H9 (cell line): ENCODE results near the gene GPR84. TPM values are rescaled to one million over a fixed set of nuclear protein-coding genes. Genes with fewer than 3 reads are reported as not detected.

Experiments used
- DNase-seq: peaks from one replicate; pipeline ENCODE4 v3.0.0-alpha.2; 2017
- H2AFZ ChIP-seq: one replicate; pipeline ENCODE4 v1.6.1; 2013; ENCODE audit warnings: mild to moderate bottlenecking, low read length, control low read depth, moderate library complexity
- H2AK5ac ChIP-seq: 2 replicates; pipeline ENCODE4 v1.6.1; 2013; ENCODE audit warnings: low read length, control low read depth, mixed read lengths; ENCODE audit not compliant: insufficient read length
- H2BK120ac ChIP-seq: one replicate; pipeline ENCODE4 v1.6.1; 2013; ENCODE audit warnings: low read depth, mild to moderate bottlenecking, low read length, control low read depth, inconsistent platforms; ENCODE audit not compliant: poor library complexity, severe bottlenecking
- H2BK12ac ChIP-seq: 2 replicates; pipeline ENCODE4 v1.6.1; 2013; ENCODE audit warnings: low read length, control low read depth, mixed read lengths, low read depth; ENCODE audit not compliant: insufficient read length
- H2BK15ac ChIP-seq: 2 replicates; pipeline ENCODE4 v1.6.1; 2013; ENCODE audit warnings: low read depth, low read length, control low read depth
- H2BK20ac ChIP-seq: one replicate; pipeline ENCODE4 v1.6.1; 2013; ENCODE audit warnings: low read depth, mild to moderate bottlenecking, low read length, control low read depth, inconsistent platforms; ENCODE audit not compliant: poor library complexity, severe bottlenecking
- H2BK5ac ChIP-seq: 2 replicates; pipeline ENCODE4 v1.6.1; 2013; ENCODE audit warnings: low read length, control low read depth, mixed read lengths; ENCODE audit not compliant: insufficient read length
- H3K14ac ChIP-seq: 2 replicates; pipeline ENCODE4 v1.6.1; 2013; ENCODE audit warnings: low read length, control low read depth; ENCODE audit not compliant: insufficient read depth
- H3K18ac ChIP-seq: 2 replicates; pipeline ENCODE4 v1.6.1; 2013; ENCODE audit warnings: low read depth, mild to moderate bottlenecking, mixed read lengths, low read length, control low read depth; ENCODE audit not compliant: insufficient read length
- H3K23ac ChIP-seq: 2 replicates; pipeline ENCODE4 v1.6.1; 2013; ENCODE audit warnings: low read length, control low read depth, mixed read lengths, low read depth; ENCODE audit not compliant: insufficient read length
- H3K23me2 ChIP-seq: 2 replicates; pipeline ENCODE4 v1.6.1; 2013; ENCODE audit warnings: low read depth, mild to moderate bottlenecking, mixed read lengths, low read length, control low read depth; ENCODE audit not compliant: insufficient read length, poor library complexity, severe bottlenecking
- H3K27ac ChIP-seq: 2 replicates; pipeline ENCODE4 v1.5.1; 2013; ENCODE audit warnings: low read length, control low read depth, mixed read lengths, low read depth; ENCODE audit not compliant: insufficient read length
- H3K27me3 ChIP-seq: 2 replicates; pipeline ENCODE4 v1.6.1; 2013; ENCODE audit warnings: low read length, control low read depth, inconsistent platforms; ENCODE audit not compliant: insufficient read depth
- H3K4ac ChIP-seq: 2 replicates; pipeline ENCODE4 v1.6.1; 2013; ENCODE audit warnings: low read depth, mild to moderate bottlenecking, control low read depth, inconsistent platforms, low read length, moderate library complexity
- H3K4me1 ChIP-seq: 2 replicates; pipeline ENCODE4 v1.6.1; 2013; ENCODE audit warnings: low read length, control low read depth, inconsistent platforms; ENCODE audit not compliant: insufficient read depth
- H3K4me2 ChIP-seq: 2 replicates; pipeline ENCODE4 v1.6.1; 2013; ENCODE audit warnings: low read length, control low read depth, mixed read lengths; ENCODE audit not compliant: insufficient read length, insufficient read depth
- H3K56ac ChIP-seq: 2 replicates; pipeline ENCODE4 v1.6.1; 2013; ENCODE audit warnings: low read depth, mild to moderate bottlenecking, mixed read lengths, low read length, control low read depth; ENCODE audit not compliant: insufficient read length
- H3K79me1 ChIP-seq: 2 replicates; pipeline ENCODE4 v1.6.1; 2013; ENCODE audit warnings: low read depth, mild to moderate bottlenecking, moderate library complexity, low read length, control low read depth, inconsistent platforms; ENCODE audit not compliant: insufficient read depth, poor library complexity, severe bottlenecking
- H3K79me2 ChIP-seq: 2 replicates; pipeline ENCODE4 v1.6.1; 2013; ENCODE audit warnings: low read length, control low read depth, inconsistent platforms; ENCODE audit not compliant: insufficient read depth
- H3K9ac ChIP-seq: 2 replicates; pipeline ENCODE4 v1.6.1; 2013; ENCODE audit warnings: low read length, control low read depth, mixed read lengths; ENCODE audit not compliant: insufficient read length; ENCODE audit errors: extremely low read depth
- H3K9me3 ChIP-seq: one replicate; pipeline ENCODE4 v1.6.1; 2013; ENCODE audit warnings: low read depth, low read length, inconsistent platforms; ENCODE audit not compliant: control insufficient read depth
- H3T11ph ChIP-seq: one replicate; pipeline ENCODE4 v1.6.1; 2013; ENCODE audit warnings: mild to moderate bottlenecking, low read length, control low read depth, inconsistent platforms
- H4K20me1 ChIP-seq: one replicate; pipeline ENCODE4 v1.6.1; 2013; ENCODE audit not compliant: control insufficient read depth, insufficient read length, insufficient read depth
- H4K5ac ChIP-seq: 2 replicates; pipeline ENCODE4 v1.6.1; 2013; ENCODE audit warnings: low read depth, mild to moderate bottlenecking, mixed read lengths, low read length, control low read depth; ENCODE audit not compliant: insufficient read length
- H4K8ac ChIP-seq: replicated peaks from 2 replicates; pipeline ENCODE4 v1.6.1; 2013; ENCODE audit warnings: low read length, control low read depth, mixed read lengths, low read depth; ENCODE audit not compliant: insufficient read length
- H4K91ac ChIP-seq: 2 replicates; pipeline ENCODE4 v1.6.1; 2013; ENCODE audit warnings: low read depth, mild to moderate bottlenecking, moderate library complexity, mixed read lengths, low read length, control low read depth; ENCODE audit not compliant: insufficient read length
- H3K27ac Mint-ChIP-seq, 3 experiments: 2 replicates in 2 of 3; 3 replicates in 1 of 3; pipeline ENCODE4 v1.8.0; 2020 to 2021; ENCODE audit warnings: mixed read lengths in 3 of 3, mild to moderate bottlenecking in 1 of 3, moderate library complexity in 1 of 3
- H3K27me3 Mint-ChIP-seq: 2 replicates; pipeline ENCODE4 v1.8.0; 2021; ENCODE audit warnings: low read depth, mild to moderate bottlenecking, moderate library complexity, mixed read lengths
- H3K36me3 Mint-ChIP-seq, 3 experiments: 2 replicates in 2 of 3; 3 replicates in 1 of 3; pipeline ENCODE4 v1.8.0; 2020 to 2021; ENCODE audit warnings: low read depth in 3 of 3, mixed read lengths in 3 of 3; ENCODE audit not compliant: insufficient read depth in 1 of 3
- H3K4me1 Mint-ChIP-seq, 2 experiments: 2 replicates each; pipeline ENCODE4 v1.8.0; 2020; ENCODE audit warnings: mixed read lengths in 2 of 2
- H3K4me3 Mint-ChIP-seq, 2 experiments: 2 replicates in 1 of 2; 3 replicates in 1 of 2; pipeline ENCODE4 v1.8.0; 2020 to 2021; ENCODE audit warnings: mild to moderate bottlenecking in 2 of 2, mixed read lengths in 2 of 2, moderate library complexity in 1 of 2
- H3K9me3 Mint-ChIP-seq, 2 experiments: 2 replicates in 1 of 2; 3 replicates in 1 of 2; pipeline ENCODE4 v1.8.0; 2020; ENCODE audit warnings: mild to moderate bottlenecking in 2 of 2, mixed read lengths in 2 of 2, moderate library complexity in 1 of 2
- WGBS: extraction: QIAGEN DNeasy Blood & Tissue Kit; methylation state at CpG from one replicate; pipeline ENCODE4 v1.1.7; 2013; ENCODE audit warnings: missing lambda C conversion rate, low lambda C conversion rate, mixed read lengths; ENCODE audit not compliant: insufficient read length; ENCODE audit errors: extremely low coverage; 5-methylcytosine and 5-hydroxymethylcytosine counted together
- total RNA-seq: library from RNA; stranded (reverse); gene quantifications from 2 replicates; pipeline ENCODE4 v1.2.1, GENCODE V29; 2021
- TF ChIP-seq, protein P1 (sequence below): fragments of 200-600 bp; sonication (generic); conservative IDR thresholded peaks from 3 replicates; pipeline ENCODE4 v1.8.0; 2021; ENCODE audit warnings: antibody characterized with exemption, mild to moderate bottlenecking

GPR84 gene
- total RNA-seq, 1 experiment from 2014 or later = not detected

DNA sequence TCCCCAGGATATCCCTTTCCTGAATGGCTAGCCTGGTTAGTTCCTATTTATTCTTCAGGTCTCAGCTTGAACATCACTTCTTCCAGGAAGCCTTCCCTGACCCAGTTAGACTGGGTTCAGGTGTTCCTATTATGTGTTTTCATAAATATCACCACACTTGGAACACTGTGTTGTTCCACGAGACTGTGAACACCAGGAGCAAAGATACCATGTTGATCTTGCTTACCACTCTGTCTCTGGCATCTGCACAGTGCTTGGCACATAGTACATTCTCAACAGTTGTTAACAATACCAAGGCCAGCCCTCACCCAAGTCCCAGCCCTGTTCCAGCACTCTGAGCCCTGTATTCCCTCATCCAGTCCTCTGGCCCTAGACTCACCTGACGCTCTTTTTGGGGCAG, 33.9 kb upstream of the GPR84 start:
- Mint-ChIP-seq H3K36me3 (peaks cover 10 to 38% (median 34%) of the 10 kb centered on the region in 3 experiments), H3K27ac (no peak overlapping the region), H3K27me3 (peaks cover 2% of the 10 kb centered on the region; the same call in 1 of the 2 replicates), H3K9me3 (no peaks in the 10 kb centered on the region), H3K4me1 (peaks cover 8 to 13% of the 10 kb centered on the region in 2 experiments), H3K4me3 (no peak overlapping the region)
- Histone ChIP-seq H3K9me3 (no peaks in the 10 kb centered on the region), H4K91ac (no peak overlapping the region), H2AK5ac (no peak overlapping the region), H3K79me2 (no peaks in the 10 kb centered on the region), H4K8ac (no peak overlapping the region), H3K9ac (no peak overlapping the region), H3K4me1 (no peaks in the 10 kb centered on the region; the same call in 1 of the 2 replicates), H3K18ac (no peak overlapping the region), H2BK15ac (no peak overlapping the region), H3K23ac (no peak overlapping the region), H4K5ac (no peak overlapping the region), H3K56ac (no peak overlapping the region), H4K20me1 (no peaks in the 10 kb centered on the region), H2BK12ac (no peak overlapping the region), H2BK20ac (no peak overlapping the region), H3K79me1 (no peaks in the 10 kb centered on the region), H3K4me2 (no peak overlapping the region), H2BK5ac (no peak overlapping the region), H3K27ac (no peak overlapping the region), H3K4ac (no peak overlapping the region), H2AFZ (no peak overlapping the region), H3K27me3 (no peaks in the 10 kb centered on the region), H3K23me2 (no peaks in the 10 kb centered on the region), H3K14ac (no peak overlapping the region), H2BK120ac (no peak overlapping the region), H3T11ph (no peak overlapping the region)
- no peak for DNase-seq
- TF ChIP-seq, protein P1, sequence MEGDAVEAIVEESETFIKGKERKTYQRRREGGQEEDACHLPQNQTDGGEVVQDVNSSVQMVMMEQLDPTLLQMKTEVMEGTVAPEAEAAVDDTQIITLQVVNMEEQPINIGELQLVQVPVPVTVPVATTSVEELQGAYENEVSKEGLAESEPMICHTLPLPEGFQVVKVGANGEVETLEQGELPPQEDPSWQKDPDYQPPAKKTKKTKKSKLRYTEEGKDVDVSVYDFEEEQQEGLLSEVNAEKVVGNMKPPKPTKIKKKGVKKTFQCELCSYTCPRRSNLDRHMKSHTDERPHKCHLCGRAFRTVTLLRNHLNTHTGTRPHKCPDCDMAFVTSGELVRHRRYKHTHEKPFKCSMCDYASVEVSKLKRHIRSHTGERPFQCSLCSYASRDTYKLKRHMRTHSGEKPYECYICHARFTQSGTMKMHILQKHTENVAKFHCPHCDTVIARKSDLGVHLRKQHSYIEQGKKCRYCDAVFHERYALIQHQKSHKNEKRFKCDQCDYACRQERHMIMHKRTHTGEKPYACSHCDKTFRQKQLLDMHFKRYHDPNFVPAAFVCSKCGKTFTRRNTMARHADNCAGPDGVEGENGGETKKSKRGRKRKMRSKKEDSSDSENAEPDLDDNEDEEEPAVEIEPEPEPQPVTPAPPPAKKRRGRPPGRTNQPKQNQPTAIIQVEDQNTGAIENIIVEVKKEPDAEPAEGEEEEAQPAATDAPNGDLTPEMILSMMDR = no peak
- no CpG with 5 or more reads among the region's 2 CpGs for WGBS
